Measurements from ENCODE around the gene ABCG2.

- no peak for TF ChIP-seq POLR2AphosphoS5 (IDR thresholded peaks at IDR 0.05; ENCODE audit: low read depth, low read length)
- TF ChIP-seq POU2F2 (IDR thresholded peaks at IDR 0.05; ENCODE audit: low read depth, low read length) = no peak
- no peak for TF ChIP-seq POLR2A (IDR thresholded peaks at IDR 0.05; ENCODE audit: low read depth, low read length)
- no peak for TF ChIP-seq SPI1 (IDR thresholded peaks at IDR 0.05; ENCODE audit: low read depth, low read length)
- no peak for TF ChIP-seq TAF1 (IDR thresholded peaks at IDR 0.05; ENCODE audit: low read depth, low read length)
Measured at GRCh38 chr4:88060431-88060830, 98.0 kb downstream of the ABCG2 start.
